ENCODE measurements around the gene PPP1R17.

GRCh38 chr7:31720366-31720765 lies 33.4 kb downstream of the PPP1R17 start:
- TF ChIP-seq, protein P1, sequence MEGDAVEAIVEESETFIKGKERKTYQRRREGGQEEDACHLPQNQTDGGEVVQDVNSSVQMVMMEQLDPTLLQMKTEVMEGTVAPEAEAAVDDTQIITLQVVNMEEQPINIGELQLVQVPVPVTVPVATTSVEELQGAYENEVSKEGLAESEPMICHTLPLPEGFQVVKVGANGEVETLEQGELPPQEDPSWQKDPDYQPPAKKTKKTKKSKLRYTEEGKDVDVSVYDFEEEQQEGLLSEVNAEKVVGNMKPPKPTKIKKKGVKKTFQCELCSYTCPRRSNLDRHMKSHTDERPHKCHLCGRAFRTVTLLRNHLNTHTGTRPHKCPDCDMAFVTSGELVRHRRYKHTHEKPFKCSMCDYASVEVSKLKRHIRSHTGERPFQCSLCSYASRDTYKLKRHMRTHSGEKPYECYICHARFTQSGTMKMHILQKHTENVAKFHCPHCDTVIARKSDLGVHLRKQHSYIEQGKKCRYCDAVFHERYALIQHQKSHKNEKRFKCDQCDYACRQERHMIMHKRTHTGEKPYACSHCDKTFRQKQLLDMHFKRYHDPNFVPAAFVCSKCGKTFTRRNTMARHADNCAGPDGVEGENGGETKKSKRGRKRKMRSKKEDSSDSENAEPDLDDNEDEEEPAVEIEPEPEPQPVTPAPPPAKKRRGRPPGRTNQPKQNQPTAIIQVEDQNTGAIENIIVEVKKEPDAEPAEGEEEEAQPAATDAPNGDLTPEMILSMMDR (IDR thresholded peaks at IDR 0.05), result no peak
- no peak for TF ChIP-seq POLR2A (IDR thresholded peaks at IDR 0.05)
